IMR-90 (cell line): ENCODE data around the gene YIPF3. TPM values are rescaled to one million over a fixed set of nuclear protein-coding genes. Genes with fewer than 3 reads are reported as not detected.
A peak's percentile ranks its signal among the peaks of the same experiment; 100 is the strongest.

Source experiments
- ATAC-seq: fragments of 200-7000 bp; cut with Tn5 transposase; 2 replicates; pipeline ENCODE4 v1.9.1; 2020; ENCODE audit warnings: low read depth, mild to moderate bottlenecking, moderate library complexity
- BruUV-seq: library from RNA; stranded (reverse); fragments of 400-500 nt; replicated peaks from 2 replicates; lab custom pipeline; 2021; lab: Mats Ljungman, UMichigan
- CTCF ChIA-PET: fragments of 300-600 bp; formaldehyde crosslinking; extraction: SDS; loops from one replicate; lab custom pipeline; 2021; ENCODE audit warnings: antibody characterized with exemption; lab: Yijun Ruan, JAX
- POLR2A ChIA-PET: fragments of 300-600 bp; sonication (Branson Sonifier 250); formaldehyde crosslinking; loops from one replicate; lab custom pipeline; 2022; ENCODE audit warnings: antibody characterized with exemption; ENCODE audit not compliant: unreplicated experiment; lab: Charles Lee
- DNase-seq: peaks from one replicate; pipeline ENCODE4 v3.0.0; 2013
- H2AFZ ChIP-seq: replicated peaks from 2 replicates; pipeline ENCODE3; 2013; ENCODE audit warnings: low read length, mild to moderate bottlenecking; ENCODE audit not compliant: poor library complexity
- H2AK5ac ChIP-seq: 2 replicates; pipeline ENCODE4 v1.6.1; 2013; ENCODE audit warnings: low read depth, low read length, inconsistent platforms
- H2AK9ac ChIP-seq: replicated peaks from 2 replicates; pipeline ENCODE3; 2013; ENCODE audit warnings: mild to moderate bottlenecking, low read depth, low read length, moderate library complexity; ENCODE audit not compliant: poor library complexity
- H2BK120ac ChIP-seq: 2 replicates; pipeline ENCODE4 v1.6.1; 2013; ENCODE audit warnings: low read depth, low read length, inconsistent platforms
- H2BK15ac ChIP-seq: 3 replicates; pipeline ENCODE4 v1.6.1; 2013; ENCODE audit warnings: low read depth, low read length, inconsistent platforms
- H2BK20ac ChIP-seq: 2 replicates; pipeline ENCODE4 v1.6.1; 2013; ENCODE audit warnings: low read depth, mild to moderate bottlenecking, inconsistent platforms, low read length, moderate library complexity
- H2BK5ac ChIP-seq: 2 replicates; pipeline ENCODE4 v1.6.1; 2013; ENCODE audit warnings: mild to moderate bottlenecking, low read depth, low read length, inconsistent platforms; ENCODE audit not compliant: poor library complexity, severe bottlenecking
- H3K14ac ChIP-seq: replicated peaks from 2 replicates; pipeline ENCODE4 v1.6.1; 2013; ENCODE audit warnings: low read depth, low read length, inconsistent platforms
- H3K18ac ChIP-seq: 2 replicates; pipeline ENCODE4 v1.6.1; 2013; ENCODE audit warnings: low read depth, low read length, control low read depth
- H3K23ac ChIP-seq: 2 replicates; pipeline ENCODE4 v1.6.1; 2013; ENCODE audit warnings: low read depth, low read length, inconsistent platforms
- H3K27ac ChIP-seq: 2 replicates; pipeline ENCODE4 v1.5.1; 2013; ENCODE audit warnings: mild to moderate bottlenecking, control low read depth, low read length; ENCODE audit not compliant: insufficient read depth
- H3K27me3 ChIP-seq: 2 replicates; pipeline ENCODE4 v1.6.1; 2013; ENCODE audit warnings: low read length; ENCODE audit not compliant: control insufficient read depth, insufficient read depth
- H3K36me3 ChIP-seq: 2 replicates; pipeline ENCODE4 v1.6.1; 2013; ENCODE audit warnings: low read length, mixed read lengths; ENCODE audit not compliant: control insufficient read depth, insufficient read depth
- H3K4ac ChIP-seq: 2 replicates; pipeline ENCODE4 v1.6.1; 2013; ENCODE audit warnings: low read depth, low read length, inconsistent platforms
- H3K4me1 ChIP-seq: 2 replicates; pipeline ENCODE4 v1.6.1; 2013; ENCODE audit warnings: low read length, mixed read lengths; ENCODE audit not compliant: control insufficient read depth, insufficient read depth
- H3K4me2 ChIP-seq: 2 replicates; pipeline ENCODE4 v1.6.1; 2013; ENCODE audit warnings: low read depth, mild to moderate bottlenecking, control low read depth, low read length, moderate library complexity
- H3K4me3 ChIP-seq: 2 replicates; pipeline ENCODE4 v1.5.1; 2013; ENCODE audit warnings: low read depth, mild to moderate bottlenecking, control low read depth, low read length, moderate library complexity; ENCODE audit not compliant: insufficient read depth
- H3K56ac ChIP-seq: 2 replicates; pipeline ENCODE4 v1.6.1; 2013; ENCODE audit warnings: low read length, inconsistent platforms; ENCODE audit not compliant: insufficient read depth; ENCODE audit errors: extremely low read depth
- H3K79me1 ChIP-seq, 2 experiments: 2 replicates each; pipeline ENCODE4 v1.6.1; 2013; ENCODE audit warnings: low read length in 2 of 2, inconsistent platforms in 1 of 2, low read depth in 1 of 2
- H3K9ac ChIP-seq: 2 replicates; pipeline ENCODE4 v1.6.1; 2013; ENCODE audit warnings: low read depth, low read length, control low read depth
- H3K9me1 ChIP-seq: 2 replicates; pipeline ENCODE4 v1.6.1; 2013; ENCODE audit warnings: low read length, inconsistent platforms; ENCODE audit not compliant: insufficient read depth
- H3K9me3 ChIP-seq: 2 replicates; pipeline ENCODE4 v1.6.1; 2013; ENCODE audit warnings: low read length; ENCODE audit not compliant: control insufficient read depth, insufficient read depth
- H4K20me1 ChIP-seq: 2 replicates; pipeline ENCODE4 v1.6.1; 2013; ENCODE audit warnings: low read length, inconsistent platforms; ENCODE audit not compliant: insufficient read depth
- H4K5ac ChIP-seq: 2 replicates; pipeline ENCODE4 v1.6.1; 2013; ENCODE audit warnings: mild to moderate bottlenecking, low read depth, low read length, control low read depth
- H4K8ac ChIP-seq, 2 experiments: 2 replicates each; pipeline ENCODE4 v1.6.1; 2013; ENCODE audit warnings: low read depth in 2 of 2, low read length in 2 of 2, control low read depth in 1 of 2, inconsistent platforms in 1 of 2
- H4K91ac ChIP-seq: 2 replicates; pipeline ENCODE4 v1.6.1; 2013; ENCODE audit warnings: low read depth, low read length, inconsistent platforms; ENCODE audit not compliant: insufficient read depth
- CTCF ChIP-seq: conservative IDR thresholded peaks from 2 replicates; pipeline ENCODE4 v1.5.1; 2012; ENCODE audit warnings: mild to moderate bottlenecking, low read depth, low read length, improper control_type of control experiment
- RFX5 ChIP-seq: IDR thresholded peaks from 2 replicates; pipeline ENCODE4 v1.8.0; 2012; ENCODE audit warnings: low read depth, mild to moderate bottlenecking, low read length, moderate library complexity
- WGBS, 2 experiments: methylation state at CpG; one replicate each; pipeline versions ENCODE4 v1.1.5 to v1.1.7; 2013; ENCODE audit warnings: missing lambda C conversion rate in 2 of 2; ENCODE audit not compliant: insufficient read length in 1 of 2; ENCODE audit errors: extremely low coverage in 2 of 2; 5-methylcytosine and 5-hydroxymethylcytosine counted together
- dilution Hi-C: fragments of 300-500 bp; cut with HindIII; formaldehyde crosslinking; loops from one replicate; pipeline ENCODE4 v1.14.3; 2018; ENCODE audit warnings: low sequenced_read_pairs; ENCODE audit not compliant: unreplicated experiment
- in situ Hi-C: fragments of 300-500 bp; cut with MboI; formaldehyde crosslinking; loops from 3 replicates; pipeline ENCODE4 v1.14.3; 2019; ENCODE audit warnings: low sequenced_read_pairs, inconsistent platforms, mixed read lengths
- intact Hi-C: fragments of 100-400 bp; cut with micrococcal nuclease; formaldehyde crosslinking; loops from 2 replicates; pipeline ENCODE4 v1.10.0; 2022
- polyA plus RNA-seq, 3 experiments: library from polyadenylated mRNA; depleted of rRNA; stranded (reverse); fragments of >200 nt; gene quantifications; 2 replicates each; pipeline ENCODE4 v1.2.3, GENCODE V29; 2012; ENCODE audit warnings: low replicate concordance in 1 of 3
- total RNA-seq: library from RNA; depleted of rRNA; stranded (reverse); fragments of >200 nt; gene quantifications from 2 replicates; pipeline ENCODE4 v1.2.3, GENCODE V29; 2012

The YIPF3 gene
- total and polyA plus RNA-seq, 2 of the 4 experiments (the other 2 are of a cell fraction), result 114 to 193 TPM

- TF ChIP-seq CTCF (peak; percentile 20; the same call in 1 of the 2 replicates), RFX5 (no peak)
- peak overlapping the region; percentile 71 for H2BK5ac ChIP-seq
- BruUV-seq, result no TSS peak
- no peaks in the 10 kb centered on the region for H3K9me3 ChIP-seq
- H2BK20ac ChIP-seq, result peak overlapping the region; percentile 38
- H3K79me1 ChIP-seq, result peaks cover 34 to 61% of the 10 kb centered on the region in 2 experiments
- H3K9me1 ChIP-seq, result peaks cover 34% of the 10 kb centered on the region
- intact Hi-C loops (loop anchor here (5.0 kb wide), 1 partner anchor 128 kb away; the partner anchor contains the start of gene ZNF318), in situ Hi-C loops (loop anchor here (5.0 to 10.0 kb wide), 2 partner anchors 33 to 51 kb away; no protein-coding TSS in a partner anchor), dilution Hi-C loops (no loop called here)
- peak overlapping the region; percentile 29 for H2AFZ ChIP-seq
- H3K18ac ChIP-seq, result no peak overlapping the region
- peaks cover 22% of the 10 kb centered on the region; the same call in 1 of the 2 replicates for H4K20me1 ChIP-seq
- H3K14ac ChIP-seq, result 0 out of 2 replicates have a peak overlapping the region, but pooled peaks have one; percentile 27
- no peak overlapping the region for H3K27ac ChIP-seq
- peak overlapping the region; percentile 75 for H2BK120ac ChIP-seq
- peak overlapping the region in 1 of 2 experiments; percentile 54; a peak in 2 of 4 replicates for H4K8ac ChIP-seq
- H2BK15ac ChIP-seq, result peak overlapping the region; percentile 33; the same call in 2 of the 3 replicates
- POLR2A ChIA-PET, result interaction anchor here (0.5 kb wide), 1 partner anchor 12 kb away, joined by 3 read pairs; no protein-coding TSS in a partner anchor
- no CpG with 5 or more reads among the region's 4 CpGs for WGBS, 2 experiments
- no peak overlapping the region for H3K56ac ChIP-seq
- H4K5ac ChIP-seq, result no peak overlapping the region
- peak overlapping the region; percentile 57 for H2AK5ac ChIP-seq
- peak overlapping the region; percentile 67 for H2AK9ac ChIP-seq
- peaks cover 46% of the 10 kb centered on the region for H3K4me1 ChIP-seq
- ATAC-seq (no peak), DNase-seq (no peak)
- H3K36me3 ChIP-seq, result peaks cover 20% of the 10 kb centered on the region
- H3K23ac ChIP-seq, result peak overlapping the region; percentile 30; the same call in 1 of the 2 replicates
- H3K9ac ChIP-seq, result no peak overlapping the region
- CTCF ChIA-PET, result interaction anchor here (0.5 to 3.3 kb wide), 4 partner anchors 11 to 43 kb away, joined by 3 to 17 read pairs (median 3); no protein-coding TSS in a partner anchor
- H3K4ac ChIP-seq, result peak overlapping the region; percentile 73
- no peak overlapping the region for H3K4me2 ChIP-seq
- no peak overlapping the region for H3K4me3 ChIP-seq
- H3K27me3 ChIP-seq, result no peaks in the 10 kb centered on the region
- H4K91ac ChIP-seq, result peak overlapping the region; percentile 80
Measured at GRCh38 chr6:43495409-43495941, 21.3 kb downstream of the YIPF3 start.
